Measurements from ENCODE around the gene C19orf47.

- TF ChIP-seq ZFP3 (CRISPR knock-in tag; IDR thresholded peaks at IDR 0.05) (no peak), ISL1 (CRISPR knock-in tag; IDR thresholded peaks at IDR 0.05) (no peak), PATZ1 (CRISPR knock-in tag; IDR thresholded peaks at IDR 0.05; ENCODE audit: borderline replicate concordance) (no peak), PPARA (CRISPR knock-in tag; IDR thresholded peaks at IDR 0.05; ENCODE audit: borderline replicate concordance) (no peak), ZNF8 (CRISPR knock-in tag; IDR thresholded peaks at IDR 0.05) (no peak), ZNF70 (CRISPR knock-in tag; IDR thresholded peaks at IDR 0.05) (no peak), TCF4 (CRISPR knock-in tag; IDR thresholded peaks at IDR 0.05; ENCODE audit: borderline replicate concordance) (no peak), SNAI2 (CRISPR knock-in tag; IDR thresholded peaks at IDR 0.05) (no peak), ARNTL (CRISPR knock-in tag; IDR thresholded peaks at IDR 0.05; ENCODE audit: borderline replicate concordance, low read depth) (no peak), ZFP30 (CRISPR knock-in tag; IDR thresholded peaks at IDR 0.05) (no peak)
Measured at GRCh38 chr19:40348961-40349507, 837 bp upstream of the C19orf47 start.
